Progenitor cell of endocrine pancreas (in vitro differentiated cells): ENCODE data around the gene DOCK6. TPM values are rescaled to one million over a fixed set of nuclear protein-coding genes. Genes with fewer than 3 reads are reported as not detected.

ENCODE experiments used
- DNase-seq: peaks from one replicate; pipeline ENCODE4 v3.0.0; 2021; ENCODE audit warnings: low spot score; ENCODE audit not compliant: unreplicated experiment
- H3K27ac Mint-ChIP-seq: 2 replicates; pipeline ENCODE4 v1.8.0; 2021; ENCODE audit warnings: mild to moderate bottlenecking, moderate library complexity, mixed read lengths
- H3K27me3 Mint-ChIP-seq: 2 replicates; pipeline ENCODE4 v1.8.0; 2021; ENCODE audit warnings: mixed read lengths
- H3K36me3 Mint-ChIP-seq: 2 replicates; pipeline ENCODE4 v1.8.0; 2022; ENCODE audit warnings: mixed read lengths; ENCODE audit not compliant: insufficient read depth
- H3K4me1 Mint-ChIP-seq: 2 replicates; pipeline ENCODE4 v1.8.0; 2021; ENCODE audit warnings: low read depth, mixed read lengths
- H3K4me3 Mint-ChIP-seq: 2 replicates; pipeline ENCODE4 v1.8.0; 2021; ENCODE audit warnings: low read depth, mild to moderate bottlenecking, moderate library complexity, mixed read lengths
- H3K9me3 Mint-ChIP-seq: 2 replicates; pipeline ENCODE4 v1.8.0; 2021; ENCODE audit warnings: low read depth, mixed read lengths
- total RNA-seq: library from RNA; stranded (reverse); gene quantifications from 2 replicates; pipeline ENCODE4 v1.2.1, GENCODE V29; 2021
- TF ChIP-seq, protein P1 (sequence below): fragments of 200-600 bp; sonication (generic); IDR thresholded peaks from one replicate; pipeline ENCODE4 v1.5.0; 2021; ENCODE audit warnings: antibody characterized with exemption, mild to moderate bottlenecking; ENCODE audit not compliant: unreplicated experiment

Gene DOCK6
- total RNA-seq, 1 donor from 2014 or later: 88.0 TPM

DNA sequence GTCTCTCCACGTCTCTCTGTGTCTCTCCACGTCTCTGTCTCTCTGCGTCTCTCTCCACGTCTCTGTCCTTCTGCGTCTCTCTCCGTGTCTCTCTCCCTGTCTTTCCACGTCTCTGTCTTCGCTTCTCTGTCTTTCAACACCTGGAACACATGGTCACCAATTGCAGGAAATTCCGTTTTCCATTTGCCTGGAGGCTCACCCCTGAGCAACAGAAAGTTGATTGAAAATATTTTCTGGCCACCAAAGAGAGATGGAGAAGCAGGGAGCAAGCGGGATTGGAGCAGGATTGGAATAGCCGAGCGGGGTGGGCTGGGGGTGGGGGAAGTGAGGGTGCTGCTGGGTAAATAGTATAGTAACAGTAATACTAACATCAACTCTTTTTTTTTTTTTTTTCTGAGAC is 66.6 kb downstream of the DOCK6 start:
- TF ChIP-seq, protein P1, sequence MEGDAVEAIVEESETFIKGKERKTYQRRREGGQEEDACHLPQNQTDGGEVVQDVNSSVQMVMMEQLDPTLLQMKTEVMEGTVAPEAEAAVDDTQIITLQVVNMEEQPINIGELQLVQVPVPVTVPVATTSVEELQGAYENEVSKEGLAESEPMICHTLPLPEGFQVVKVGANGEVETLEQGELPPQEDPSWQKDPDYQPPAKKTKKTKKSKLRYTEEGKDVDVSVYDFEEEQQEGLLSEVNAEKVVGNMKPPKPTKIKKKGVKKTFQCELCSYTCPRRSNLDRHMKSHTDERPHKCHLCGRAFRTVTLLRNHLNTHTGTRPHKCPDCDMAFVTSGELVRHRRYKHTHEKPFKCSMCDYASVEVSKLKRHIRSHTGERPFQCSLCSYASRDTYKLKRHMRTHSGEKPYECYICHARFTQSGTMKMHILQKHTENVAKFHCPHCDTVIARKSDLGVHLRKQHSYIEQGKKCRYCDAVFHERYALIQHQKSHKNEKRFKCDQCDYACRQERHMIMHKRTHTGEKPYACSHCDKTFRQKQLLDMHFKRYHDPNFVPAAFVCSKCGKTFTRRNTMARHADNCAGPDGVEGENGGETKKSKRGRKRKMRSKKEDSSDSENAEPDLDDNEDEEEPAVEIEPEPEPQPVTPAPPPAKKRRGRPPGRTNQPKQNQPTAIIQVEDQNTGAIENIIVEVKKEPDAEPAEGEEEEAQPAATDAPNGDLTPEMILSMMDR: no peak
- no peaks in the 10 kb centered on the region for H3K9me3 Mint-ChIP-seq
- H3K27me3 Mint-ChIP-seq: no peaks in the 10 kb centered on the region
- H3K4me1 Mint-ChIP-seq: peaks cover 2% of the 10 kb centered on the region
- peaks cover 2% of the 10 kb centered on the region for H3K36me3 Mint-ChIP-seq
- no peak for DNase-seq
- peak overlapping the region; percentile 44 for H3K4me3 Mint-ChIP-seq
- H3K27ac Mint-ChIP-seq: no peak overlapping the region

DNA sequence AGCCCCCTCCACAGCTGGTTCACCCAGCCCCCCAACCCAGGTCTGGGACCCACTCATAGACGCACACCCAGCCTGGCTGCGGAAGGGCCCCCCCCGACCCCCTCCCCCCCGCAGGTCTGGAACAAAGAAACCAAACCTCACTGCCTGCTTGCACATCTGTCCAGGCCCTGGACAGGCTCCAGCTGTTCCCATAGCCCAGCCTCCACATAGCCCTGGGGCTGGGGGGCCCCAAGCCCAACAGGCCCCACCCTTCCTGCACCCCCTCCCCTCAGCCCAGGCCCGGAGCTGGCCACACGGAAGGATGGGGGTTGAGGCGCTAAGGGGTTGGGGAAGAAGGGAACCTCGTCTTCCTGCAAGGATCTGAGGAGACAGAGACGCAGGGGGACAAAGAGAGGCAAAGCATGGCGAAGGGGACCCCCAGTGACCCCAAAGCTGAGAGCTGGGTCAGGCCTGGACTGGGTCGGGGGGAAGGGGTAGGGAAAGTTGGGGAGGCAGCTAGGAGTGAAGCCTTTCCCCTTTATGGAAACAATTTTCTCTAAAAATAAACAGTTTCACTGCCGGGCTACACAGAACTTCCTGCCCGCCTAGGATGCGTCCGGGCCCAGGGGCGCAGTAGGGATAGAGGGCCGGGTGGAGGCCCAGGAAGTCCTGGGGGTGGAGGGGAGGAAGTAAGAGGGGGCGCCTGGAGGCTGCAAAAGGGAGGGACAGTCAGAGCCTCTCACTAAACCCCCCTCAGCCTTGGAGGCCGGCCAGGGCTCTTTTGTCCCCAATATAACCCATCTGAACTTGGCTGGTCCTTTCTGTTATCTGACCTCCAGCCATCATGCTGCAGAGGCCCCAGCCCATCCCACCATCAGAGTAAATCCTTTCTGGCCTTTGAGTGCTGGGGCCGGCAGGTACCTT is 67.4 kb downstream of the DOCK6 start:
- TF ChIP-seq, protein P1: no peak
- Mint-ChIP-seq H3K4me1 (peaks cover 2% of the 10 kb centered on the region), H3K36me3 (peaks cover 2% of the 10 kb centered on the region), H3K27me3 (no peaks in the 10 kb centered on the region), H3K9me3 (no peaks in the 10 kb centered on the region), H3K27ac (no peak overlapping the region), H3K4me3 (no peak overlapping the region)
- DNase-seq: no peak

DNA sequence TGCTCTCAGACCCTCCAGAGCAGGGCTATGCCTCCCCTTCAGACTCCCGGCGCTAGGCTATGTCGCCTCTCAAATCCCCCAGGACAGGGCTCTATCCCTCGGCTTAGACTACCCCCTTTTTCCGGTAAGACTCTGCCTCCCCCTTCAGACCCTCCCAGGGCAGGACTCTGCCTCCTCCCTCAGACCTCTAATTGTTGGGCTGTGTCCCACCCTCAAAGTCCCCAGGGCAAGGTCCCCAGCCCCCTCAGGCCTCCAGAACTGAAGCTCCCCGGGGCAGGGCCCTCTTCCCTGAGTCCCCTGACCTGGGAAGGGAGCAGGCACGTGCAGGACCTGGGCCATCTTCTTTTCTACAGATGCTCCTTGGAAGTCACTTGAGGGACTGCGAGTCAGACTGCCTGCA is 68.2 kb downstream of the DOCK6 start:
- TF ChIP-seq, protein P1: no peak
- H3K27me3 Mint-ChIP-seq: no peaks in the 10 kb centered on the region
- peaks cover 2% of the 10 kb centered on the region for H3K4me1 Mint-ChIP-seq
- H3K36me3 Mint-ChIP-seq: peaks cover 2% of the 10 kb centered on the region
- no peak for DNase-seq
- H3K27ac Mint-ChIP-seq: no peak overlapping the region
- no peaks in the 10 kb centered on the region for H3K9me3 Mint-ChIP-seq
- H3K4me3 Mint-ChIP-seq: no peak overlapping the region

DNA sequence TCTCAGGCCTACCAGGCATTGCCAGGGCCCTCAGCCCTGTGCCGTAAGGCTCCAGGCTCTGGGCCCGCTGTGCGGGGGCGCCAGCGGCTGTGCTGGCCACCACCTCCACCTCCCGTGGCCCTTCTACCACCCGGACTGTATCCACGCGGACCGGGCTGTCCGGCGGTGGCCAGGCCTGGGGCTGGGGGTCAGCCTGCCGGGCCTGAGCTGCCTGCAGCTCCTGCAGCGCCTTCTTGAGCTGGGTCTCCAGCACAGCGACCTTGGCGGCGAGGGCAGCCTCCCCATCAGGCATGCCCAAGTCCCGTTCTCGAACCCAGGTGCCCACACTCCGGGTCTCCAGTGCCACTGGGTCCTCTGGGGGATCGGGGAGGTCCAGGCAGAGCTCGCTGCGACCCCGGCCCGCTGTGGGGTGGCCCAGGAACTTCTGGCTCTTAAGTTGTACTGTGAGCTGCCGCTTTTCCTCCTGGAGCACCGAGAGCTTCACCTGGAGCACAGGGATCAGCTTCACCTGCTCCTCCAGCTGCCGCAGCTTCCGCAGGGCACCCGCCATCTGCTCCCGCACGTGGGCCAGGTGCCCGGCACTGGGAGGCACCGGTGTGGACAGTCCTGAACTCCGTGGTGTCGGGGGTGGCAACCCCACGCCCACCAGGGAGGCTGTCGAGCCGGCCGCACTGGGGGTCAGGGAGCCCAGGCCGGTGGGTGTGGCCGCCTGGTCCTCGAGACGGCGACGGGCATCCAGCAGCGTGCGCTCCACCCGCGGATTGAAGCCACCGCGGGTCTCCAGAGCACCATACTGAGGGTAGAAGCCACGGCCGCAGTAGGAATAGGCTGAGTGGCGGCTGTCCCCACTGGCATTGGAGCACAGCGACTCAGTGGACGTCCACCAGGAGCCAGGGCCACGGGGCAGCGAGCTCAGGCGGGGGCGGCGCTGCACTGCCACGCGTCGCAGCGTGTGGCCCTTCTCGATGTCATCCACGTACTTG is 69.1 kb downstream of the DOCK6 start:
- Mint-ChIP-seq H3K27ac (no peak overlapping the region), H3K9me3 (no peaks in the 10 kb centered on the region), H3K4me3 (no peak overlapping the region), H3K36me3 (peaks cover 2% of the 10 kb centered on the region), H3K4me1 (peaks cover 2% of the 10 kb centered on the region), H3K27me3 (no peaks in the 10 kb centered on the region)
- DNase-seq: no peak
- TF ChIP-seq, protein P1: no peak

DNA sequence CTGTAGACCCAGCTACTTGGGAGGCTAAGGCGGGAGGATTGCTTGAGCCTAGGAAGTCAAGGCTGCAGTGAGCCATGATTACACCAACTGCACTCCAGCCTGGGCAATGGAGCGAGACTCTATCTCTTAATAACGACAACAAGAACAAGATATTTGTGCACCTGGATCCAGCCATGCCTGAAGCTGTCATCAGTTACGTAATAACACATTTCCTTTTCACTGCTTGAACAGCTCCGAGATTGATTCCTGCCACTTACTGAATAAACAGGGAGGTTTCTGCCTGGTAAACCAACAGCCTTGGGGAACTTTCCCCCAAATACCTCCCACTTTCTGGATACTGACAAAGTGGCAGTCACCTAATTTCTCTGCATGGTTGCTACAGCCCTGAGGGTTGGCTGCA is 70.4 kb downstream of the DOCK6 start:
- Mint-ChIP-seq H3K9me3 (no peaks in the 10 kb centered on the region), H3K4me1 (peaks cover 2% of the 10 kb centered on the region)

More for the DNA sequence above, 70.4 kb downstream of the DOCK6 start:
- Mint-ChIP-seq H3K4me3 (no peak overlapping the region), H3K27ac (no peak overlapping the region), H3K27me3 (no peaks in the 10 kb centered on the region), H3K36me3 (peaks cover 7% of the 10 kb centered on the region)
- TF ChIP-seq, protein P1: no peak
- no peak for DNase-seq
